Motor neuron (in vitro differentiated cells): ENCODE results near the gene SLC35B1. TPM values are rescaled to one million over a fixed set of nuclear protein-coding genes. Genes with fewer than 3 reads are reported as not detected.

Source experiments
- ATAC-seq, 8 experiments: fragments of 200-7000 bp; cut with Tn5 transposase; replicated peaks in 6 of 8; 2 replicates each; pipeline ENCODE4 v1.8.0; 2021; ENCODE audit warnings: mild to moderate bottlenecking in 8 of 8, moderate library complexity in 8 of 8
- H3K27ac ChIP-seq, 2 donors: fragments of 250-450 bp; sonication (Bioruptor Pico); 2 replicates each; pipeline ENCODE4 v1.9.0; 2021; ENCODE audit warnings: antibody characterized with exemption in 2 of 2, mild to moderate bottlenecking in 2 of 2, moderate library complexity in 1 of 2
- H3K4me1 ChIP-seq, 2 donors: fragments of 250-450 bp; sonication (Bioruptor Pico); replicated peaks in 1 of 2; 2 replicates each; pipeline ENCODE4 v1.6.1; 2021; ENCODE audit warnings: antibody characterized with exemption in 2 of 2, mild to moderate bottlenecking in 2 of 2, moderate library complexity in 1 of 2
- H3K4me3 ChIP-seq, 5 donors: fragments of 250-450 bp; sonication (Bioruptor Pico); 2 replicates each; pipeline ENCODE4 v1.9.0; 2021; ENCODE audit warnings: antibody characterized with exemption in 5 of 5, mild to moderate bottlenecking in 5 of 5, moderate library complexity in 4 of 5
- WGBS, 10 experiments: fragments of 450-650 bp; shearing (Covaris generic); methylation state at CpG; one replicate each; pipeline ENCODE4 v1.0.0; 2022; 5-methylcytosine and 5-hydroxymethylcytosine counted together
- in situ Hi-C, 9 experiments: fragments of 400-800 bp; cut with MboI; loops; one replicate each; pipeline ENCODE4 v1.15.0; 2021; ENCODE audit warnings: low sequenced_read_pairs in 9 of 9, low pct_unique_long_range_greater_than_20kb in 2 of 9; ENCODE audit not compliant: unreplicated experiment in 9 of 9
- total RNA-seq, 8 experiments: library from RNA; unstranded; fragments of 300-600 nt; gene quantifications; 2 replicates each; pipeline versions ENCODE4 v1.2.3 to v1.2.4, GENCODE V29; 2022

Gene SLC35B1
- total RNA-seq, 8 experiments from 2014 or later, result 35.7 to 66.0 (median 56.1) TPM

DNA sequence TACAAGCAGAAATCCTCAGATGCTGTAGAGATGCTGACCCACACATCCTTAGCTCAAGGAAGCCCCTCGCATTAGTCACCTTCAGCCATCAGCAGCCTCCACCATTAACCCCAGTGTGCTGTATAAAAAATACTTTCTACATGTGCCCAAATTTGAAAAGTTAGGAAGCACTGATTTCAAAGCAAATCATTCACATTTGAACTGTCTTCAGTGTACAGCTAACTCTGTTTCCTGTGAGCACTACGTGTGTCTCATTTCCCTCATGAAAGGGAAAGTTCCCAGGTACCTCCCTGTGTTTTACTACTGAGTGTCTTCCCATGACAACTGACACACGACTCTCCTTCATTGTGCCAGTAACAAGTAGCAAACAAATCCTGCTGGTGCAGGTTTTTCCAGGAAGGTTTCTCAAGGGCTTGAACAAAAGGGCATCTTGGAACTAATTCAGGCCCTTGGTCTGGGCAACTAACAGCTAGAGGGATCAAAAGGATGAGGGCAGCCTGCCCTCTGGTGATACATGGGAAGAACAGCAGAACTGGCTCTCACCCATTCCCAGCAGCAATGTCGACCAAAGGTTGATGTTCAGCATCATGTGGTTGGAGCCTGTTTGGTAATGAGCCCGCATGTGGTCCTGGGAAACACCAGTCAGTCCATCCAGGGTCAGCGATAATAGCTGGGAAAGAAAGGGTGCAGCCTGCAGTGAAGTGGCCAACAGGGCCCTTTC, 4.0 kb downstream of the SLC35B1 start:
- in situ Hi-C loops, result no loop called here
- H3K4me3 ChIP-seq, result no peak overlapping the region
- ATAC-seq, result peak in 1 of 8 experiments; percentile 24
- H3K27ac ChIP-seq, result no peak overlapping the region
- 51 to 100% (median 70%) methylated on average over 1 to 4 of the region's 6 CpGs; no CpG with 5 or more reads in 3 of the 10 experiments for WGBS, 10 experiments
- peaks cover 7% of the 10 kb centered on the region in 2 donors for H3K4me1 ChIP-seq

DNA sequence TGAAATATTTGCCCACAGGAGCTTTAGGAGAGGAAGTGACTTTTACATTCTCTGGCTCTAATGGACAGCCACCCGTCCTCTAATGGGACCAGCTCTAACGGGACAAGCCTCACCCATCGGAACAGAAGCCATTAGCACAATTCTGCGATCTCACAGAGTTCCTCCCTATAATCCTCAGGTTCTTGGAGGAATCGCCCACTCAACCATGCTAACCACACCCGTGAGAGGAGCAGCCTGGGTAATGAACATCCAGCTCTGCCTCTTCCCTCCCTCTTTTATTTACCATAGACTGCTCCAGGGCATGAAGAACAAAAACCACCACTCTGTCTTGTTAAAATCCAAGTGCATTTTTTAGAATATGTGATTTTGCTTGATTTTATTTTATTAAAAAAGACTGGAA, 6.8 kb downstream of the SLC35B1 start:
- WGBS, 10 experiments, result 10 to 100% (median 59%) methylated on average over 1 to 6 of the region's 6 CpGs; no CpG with 5 or more reads in 2 of the 10 experiments
- H3K27ac ChIP-seq, result no peak overlapping the region
- peak in 3 of 8 experiments; percentile 96 to 98 (median 98) for ATAC-seq
- H3K4me3 ChIP-seq, result no peak overlapping the region
- no peaks in the 10 kb centered on the region for H3K4me1 ChIP-seq
- in situ Hi-C loops, result no loop called here

DNA sequence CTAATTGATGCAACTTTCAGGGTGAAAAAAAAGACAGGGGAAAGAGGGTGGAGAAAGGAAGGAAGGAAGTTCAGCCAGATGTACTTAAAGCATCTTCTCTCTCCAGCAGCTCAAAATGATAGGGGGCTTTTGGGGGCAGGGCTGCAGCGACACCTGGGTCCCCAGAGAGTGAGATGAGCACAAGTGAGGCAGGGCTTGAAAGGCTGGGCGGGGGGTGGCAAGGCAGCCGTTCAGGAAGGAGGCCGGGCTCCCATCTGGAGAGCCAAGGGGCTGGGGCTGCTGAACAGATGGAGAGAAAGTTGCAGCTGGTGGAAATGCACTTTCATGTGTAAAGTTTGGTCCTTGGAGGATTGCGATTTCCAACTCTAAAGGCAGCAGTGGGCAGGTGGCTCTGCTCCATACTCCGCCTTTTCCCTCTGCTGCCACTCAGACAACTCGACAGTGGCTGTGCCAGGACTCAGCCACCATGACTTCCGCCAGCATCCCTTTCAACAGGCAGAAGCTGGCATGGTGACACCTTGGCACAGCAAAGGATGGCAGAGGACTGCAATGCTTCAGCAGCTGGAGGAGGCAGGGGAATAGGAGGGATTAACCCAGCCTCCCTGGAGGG, 7.7 kb downstream of the SLC35B1 start:
- H3K4me1 ChIP-seq, result no peaks in the 10 kb centered on the region
- H3K27ac ChIP-seq, result no peak overlapping the region
- 50 to 100% (median 80%) methylated on average over 1 to 6 of the region's 8 CpGs; no CpG with 5 or more reads in 3 of the 10 experiments for WGBS, 10 experiments
- in situ Hi-C loops, result loop anchor here (5.0 to 25.0 kb wide), 5 partner anchors 125 to 288 kb away; partner anchors contain the start of genes PHB1 (in 4 of the 9) and NXPH3 (in 2 of the 9)
- ATAC-seq, result no peak
- H3K4me3 ChIP-seq, result no peak overlapping the region

DNA sequence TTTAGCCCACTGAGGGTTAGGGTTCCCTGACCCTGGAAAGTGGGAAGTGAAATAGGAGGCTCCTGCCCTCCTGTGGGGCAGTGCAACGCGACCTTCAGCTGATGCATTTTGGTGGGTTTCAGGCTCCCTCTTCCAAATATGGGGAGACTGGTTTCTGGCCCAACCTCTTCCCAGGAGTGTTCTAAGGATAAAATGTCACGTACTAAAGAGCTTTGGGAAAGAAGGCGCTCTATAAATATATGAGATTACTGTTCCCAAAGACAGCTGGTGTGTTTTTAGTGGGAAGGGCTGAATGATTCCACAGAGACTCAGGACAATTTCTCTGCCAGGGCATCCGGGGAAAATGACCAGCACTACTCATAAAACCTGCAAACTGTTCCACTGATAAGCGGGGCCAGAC, 9.8 kb downstream of the SLC35B1 start:
- Histone ChIP-seq H3K4me1 (no peaks in the 10 kb centered on the region), H3K4me3 (no peak overlapping the region), H3K27ac (no peak overlapping the region)
- 20 to 74% (median 48%) methylated on average over 1 to 6 of the region's 6 CpGs; no CpG with 5 or more reads in 2 of the 10 experiments for WGBS, 10 experiments
- no peak for ATAC-seq
- in situ Hi-C loops, result loop anchor here (5.0 to 25.0 kb wide), 5 partner anchors 123 to 286 kb away; partner anchors contain the start of genes PHB1 (in 4 of the 9) and NXPH3 (in 2 of the 9)

GRCh38 chr17:49696233-49696761, 11.5 kb downstream of the SLC35B1 start:
- Histone ChIP-seq H3K27ac (no peak overlapping the region), H3K4me1 (no peaks in the 10 kb centered on the region), H3K4me3 (no peak overlapping the region)
- no peak for ATAC-seq
- whole genome bisulfite sequencing, 10 experiments, result 45 to 100% (median 90%) methylated on average over 1 to 5 of the region's 8 CpGs; no CpG with 5 or more reads in 5 of the 10 experiments
- in situ Hi-C loops, result loop anchor here (5.0 to 25.0 kb wide), 5 partner anchors 121 to 284 kb away; partner anchors contain the start of genes PHB1 (in 4 of the 9) and NXPH3 (in 2 of the 9)

DNA sequence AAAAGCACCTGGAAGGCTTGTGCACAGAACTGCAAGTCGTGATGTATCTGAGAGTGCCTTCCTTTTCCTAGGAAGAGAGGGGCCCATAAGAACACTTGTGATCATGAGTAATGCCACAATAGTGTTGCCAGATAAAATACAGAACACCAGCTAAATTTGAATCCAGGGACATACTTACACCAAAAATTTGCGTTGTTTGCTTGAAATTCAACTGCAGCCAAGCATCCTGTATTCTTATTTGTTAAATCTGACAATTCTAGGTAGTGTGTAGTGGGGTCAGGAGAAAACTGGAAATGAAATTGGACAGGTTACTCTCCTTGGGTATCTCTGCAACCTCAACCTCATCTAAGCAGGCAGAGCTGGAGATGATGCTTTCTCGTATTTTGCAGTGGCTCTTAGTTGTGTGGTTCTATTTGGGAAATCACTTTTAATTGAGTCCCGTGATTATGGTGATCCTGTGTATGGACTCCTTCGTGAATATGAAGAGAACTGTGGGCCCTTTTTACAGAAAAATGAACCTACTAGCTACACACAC, 12.0 kb downstream of the SLC35B1 start:
- Histone ChIP-seq H3K27ac (no peak overlapping the region), H3K4me3 (no peak overlapping the region), H3K4me1 (no peaks in the 10 kb centered on the region)
- in situ Hi-C loops, result loop anchor here (5.0 to 25.0 kb wide), 5 partner anchors 121 to 283 kb away; partner anchors contain the start of genes PHB1 (in 4 of the 9) and NXPH3 (in 2 of the 9)
- ATAC-seq, result no peak
- WGBS, 10 experiments, result 0 to 100% (median 45%) methylated on average over 1 to 4 of the region's 5 CpGs

- no peak overlapping the region for H3K27ac ChIP-seq
- ATAC-seq, result peak in 6 of 8 experiments; percentile 25 to 52 (median 34)
- no peaks in the 10 kb centered on the region for H3K4me1 ChIP-seq
- WGBS, 10 experiments, result 0 to 57% (median 34%) methylated on average over 1 to 16 of the region's 16 CpGs; no CpG with 5 or more reads in 2 of the 10 experiments
- in situ Hi-C loops, result loop anchor here (5.0 to 25.0 kb wide), 5 partner anchors 120 to 283 kb away; partner anchors contain the start of genes PHB1 (in 4 of the 9) and NXPH3 (in 2 of the 9)
- H3K4me3 ChIP-seq, result no peak overlapping the region
Measured at GRCh38 chr17:49694847-49695697, 12.7 kb downstream of the SLC35B1 start.

- in situ Hi-C loops, result loop anchor here (5.0 to 25.0 kb wide), 5 partner anchors 118 to 280 kb away; partner anchors contain the start of genes PHB1 (in 4 of the 9) and NXPH3 (in 2 of the 9)
- no peaks in the 10 kb centered on the region for H3K4me1 ChIP-seq
- WGBS, 10 experiments, result 50 to 100% (median 85%) methylated on average over 1 to 2 of the region's 4 CpGs; no CpG with 5 or more reads in 4 of the 10 experiments
- no peak for ATAC-seq
- no peak overlapping the region for H3K4me3 ChIP-seq
- H3K27ac ChIP-seq, result no peak overlapping the region
Measured at GRCh38 chr17:49692751-49693150, 15.0 kb downstream of the SLC35B1 start.

GRCh38 chr17:49691677-49692191, 16.0 kb downstream of the SLC35B1 start:
- no peak overlapping the region for H3K27ac ChIP-seq
- no peak for ATAC-seq
- 41 to 80% (median 60%) methylated on average over 1 to 8 of the region's 8 CpGs; no CpG with 5 or more reads in 3 of the 10 experiments for WGBS, 10 experiments
- no peaks in the 10 kb centered on the region for H3K4me1 ChIP-seq
- in situ Hi-C loops, result loop anchor here (5.0 to 25.0 kb wide), 5 partner anchors 117 to 279 kb away; partner anchors contain the start of genes PHB1 (in 4 of the 9) and NXPH3 (in 2 of the 9)
- H3K4me3 ChIP-seq, result no peak overlapping the region

DNA sequence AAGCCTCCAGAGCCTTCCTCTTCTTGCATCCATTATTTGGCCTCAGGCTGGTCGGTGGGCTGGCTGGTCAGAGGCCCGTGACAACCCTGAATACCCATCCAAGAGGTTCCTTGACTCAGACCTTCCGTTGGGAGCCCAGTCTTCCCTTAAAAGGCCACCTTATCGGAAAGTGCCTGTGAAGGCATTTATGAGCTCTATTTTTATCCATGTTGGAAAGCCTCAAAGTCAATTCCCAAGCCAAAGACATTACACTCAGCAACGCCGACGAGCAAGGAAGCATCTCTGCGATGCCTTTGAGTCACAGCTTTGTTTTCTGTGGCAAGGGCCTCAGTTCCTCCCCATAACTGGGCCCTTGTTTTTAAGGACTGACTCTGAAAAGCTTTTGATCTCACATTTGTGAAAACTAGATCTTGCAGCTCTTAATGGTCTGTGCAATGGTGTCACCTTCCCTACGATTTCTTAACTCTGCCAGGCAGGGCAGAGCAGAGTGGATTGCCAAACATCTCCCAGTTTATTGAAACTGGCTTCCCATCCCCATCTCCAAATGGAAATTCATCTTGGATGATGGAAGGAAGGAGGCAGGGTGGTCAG, 16.6 kb downstream of the SLC35B1 start:
- in situ Hi-C loops, result loop anchor here (5.0 to 25.0 kb wide), 5 partner anchors 116 to 279 kb away; partner anchors contain the start of genes PHB1 (in 4 of the 9) and NXPH3 (in 2 of the 9)
- 35 to 90% (median 84%) methylated on average over 1 to 9 of the region's 9 CpGs; no CpG with 5 or more reads in 3 of the 10 experiments for WGBS, 10 experiments
- Histone ChIP-seq H3K4me1 (no peaks in the 10 kb centered on the region), H3K4me3 (no peak overlapping the region), H3K27ac (no peak overlapping the region)
- no peak for ATAC-seq

DNA sequence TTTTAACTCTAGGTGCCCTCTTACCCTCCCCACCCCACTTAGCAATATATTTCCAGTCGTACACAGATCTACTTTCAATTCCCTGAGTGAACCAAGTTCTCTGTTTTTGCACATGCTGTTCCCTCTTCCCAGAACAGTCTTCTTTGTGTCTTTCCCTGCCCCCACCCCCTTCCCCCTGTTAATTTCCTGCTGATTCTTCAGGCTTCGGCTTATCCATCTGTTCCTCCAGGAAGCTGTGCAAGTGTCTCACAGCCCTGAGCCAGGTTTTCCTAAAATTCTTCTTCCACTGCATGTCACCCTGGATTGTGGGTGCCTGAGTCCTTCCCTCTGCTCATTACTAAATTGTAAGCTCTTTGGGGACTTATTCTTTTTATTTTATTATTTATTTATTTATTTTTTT, 17.5 kb downstream of the SLC35B1 start:
- WGBS, 10 experiments, result 0 to 100% (median 72%) methylated on average over 1 to 2 of the region's 2 CpGs; no CpG with 5 or more reads in 4 of the 10 experiments
- no peaks in the 10 kb centered on the region for H3K4me1 ChIP-seq
- no peak overlapping the region for H3K4me3 ChIP-seq
- in situ Hi-C loops, result loop anchor here (5.0 to 25.0 kb wide), 5 partner anchors 115 to 278 kb away; partner anchors contain the start of genes PHB1 (in 4 of the 9) and NXPH3 (in 2 of the 9)
- no peak overlapping the region for H3K27ac ChIP-seq
- no peak for ATAC-seq
